HS-5 (cell line): Measurements from ENCODE around the gene BMPER.

Experiments
- DNase-seq: peaks from one replicate; pipeline ENCODE4 v3.0.0-alpha.2; 2012; ENCODE audit warnings: low read depth

BMPER gene

DNA sequence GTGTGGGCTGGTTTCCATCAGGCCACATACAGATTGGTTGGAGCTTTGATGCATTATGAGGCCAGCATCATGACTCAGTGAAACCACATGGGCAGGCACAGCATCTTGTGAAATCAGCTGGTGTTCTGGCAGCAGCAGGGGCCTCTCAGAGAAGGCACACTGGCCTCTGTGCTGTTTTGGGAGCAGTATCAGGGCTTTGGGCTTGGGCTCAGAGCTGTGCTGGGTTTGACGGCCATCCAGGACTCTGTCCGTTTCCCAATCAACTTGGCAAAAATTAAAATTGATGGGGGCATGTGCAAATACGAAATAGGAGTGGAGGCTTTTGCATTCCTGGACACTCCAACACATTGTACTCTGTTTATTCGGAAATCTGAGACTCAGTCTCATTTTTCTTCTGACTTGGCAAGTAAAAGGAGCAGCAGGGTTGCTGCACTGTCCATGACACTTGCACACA lies 190.9 kb downstream of the BMPER start:
- peak; percentile 65 for DNase-seq

DNA sequence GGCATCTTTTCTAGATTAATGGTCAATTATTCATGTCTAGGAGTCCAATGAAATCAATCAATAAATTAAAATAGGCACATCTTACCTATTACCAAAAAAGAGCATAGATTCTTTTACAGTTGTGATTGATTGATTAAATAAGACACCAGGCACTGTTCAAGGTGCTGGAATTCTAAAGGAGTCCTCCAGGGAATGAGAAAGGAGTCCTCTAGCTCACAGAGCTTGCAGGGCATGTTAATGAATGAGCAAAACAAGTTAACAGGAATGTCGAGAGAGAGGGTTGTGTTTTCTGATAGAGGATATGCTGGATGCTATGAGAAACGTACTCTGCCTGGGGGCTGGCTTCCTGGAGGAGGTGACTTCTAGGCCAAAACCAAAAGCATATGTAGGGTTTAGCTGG lies 191.4 kb downstream of the BMPER start:
- DNase-seq = no peak

DNA sequence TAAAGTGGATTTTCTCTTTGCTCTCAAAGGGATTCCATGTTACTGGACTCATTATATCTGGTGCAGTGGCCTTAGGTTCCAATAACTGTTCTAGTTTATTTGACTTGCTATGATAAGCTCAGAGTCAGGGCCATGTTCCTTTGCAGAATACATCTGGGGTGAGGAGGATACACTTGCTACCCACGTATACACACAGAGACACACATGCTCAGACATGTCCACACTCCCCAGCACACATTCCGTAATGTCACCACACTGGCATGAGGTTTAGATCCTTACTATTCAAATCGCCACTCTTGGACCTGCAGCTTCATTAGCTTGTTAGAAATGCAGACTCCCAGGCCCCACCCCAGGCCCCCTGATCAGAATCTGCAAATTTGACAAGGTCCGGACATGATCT lies 195.3 kb downstream of the BMPER start:
- DNase-seq = no peak

DNA sequence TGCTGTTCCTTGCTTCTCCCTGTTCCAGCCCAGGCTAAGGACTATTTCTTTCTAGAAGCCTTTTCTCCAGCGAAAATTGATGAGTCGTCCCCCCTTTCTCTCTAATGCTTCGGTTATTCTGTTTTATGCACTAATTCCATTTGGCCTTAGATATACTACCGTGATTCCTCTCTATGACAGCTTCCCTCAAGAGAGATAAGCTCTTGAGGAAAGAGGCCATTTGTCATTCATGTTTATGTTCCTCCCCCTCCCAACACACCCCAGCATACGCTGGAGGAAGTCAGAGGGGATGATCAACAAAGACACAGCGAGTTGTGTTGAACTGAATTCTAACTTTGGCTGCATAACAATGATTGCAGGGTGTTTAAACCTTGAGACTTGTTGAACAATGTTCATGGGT lies 198.8 kb downstream of the BMPER start:
- no peak for DNase-seq

DNA sequence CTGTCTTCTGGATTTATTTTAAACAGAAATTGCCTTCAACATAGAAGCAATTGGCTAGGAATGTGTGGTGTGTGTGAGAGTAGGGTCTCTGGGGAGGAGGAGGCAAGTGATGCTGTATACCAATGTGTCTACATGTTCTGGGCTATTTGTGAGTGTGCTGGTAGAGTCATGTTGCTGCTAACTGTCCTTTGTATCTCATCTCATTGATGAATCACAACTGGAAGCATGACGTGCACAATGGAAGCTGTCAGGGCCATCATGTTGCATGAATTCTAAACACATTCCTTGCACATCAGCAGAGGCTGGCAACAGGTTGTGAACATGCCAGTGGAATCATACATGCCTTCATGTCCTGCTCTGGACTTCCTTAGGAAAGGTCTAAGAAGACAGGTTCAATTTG lies 199.7 kb downstream of the BMPER start:
- DNase-seq = no peak

DNA sequence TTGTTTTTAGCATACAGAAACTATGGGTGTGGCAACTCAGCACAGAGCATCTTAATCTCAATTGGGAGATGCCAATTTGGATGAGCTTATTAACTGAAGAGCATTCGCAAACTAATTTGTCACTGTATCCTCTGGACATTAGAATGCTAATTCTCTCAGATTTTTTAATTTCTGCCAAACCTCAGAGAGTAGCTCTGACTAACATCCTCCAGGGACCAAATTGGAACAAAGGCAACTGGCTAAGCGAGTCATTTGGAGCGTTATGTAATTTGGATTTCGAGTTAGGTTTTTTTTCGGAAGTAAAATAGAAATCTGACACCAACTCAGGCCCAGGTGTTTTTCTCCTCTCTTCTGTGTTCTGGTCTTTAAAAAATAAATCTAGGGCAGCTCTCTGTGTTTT lies 201.9 kb downstream of the BMPER start:
- DNase-seq = peak; percentile 45

DNA sequence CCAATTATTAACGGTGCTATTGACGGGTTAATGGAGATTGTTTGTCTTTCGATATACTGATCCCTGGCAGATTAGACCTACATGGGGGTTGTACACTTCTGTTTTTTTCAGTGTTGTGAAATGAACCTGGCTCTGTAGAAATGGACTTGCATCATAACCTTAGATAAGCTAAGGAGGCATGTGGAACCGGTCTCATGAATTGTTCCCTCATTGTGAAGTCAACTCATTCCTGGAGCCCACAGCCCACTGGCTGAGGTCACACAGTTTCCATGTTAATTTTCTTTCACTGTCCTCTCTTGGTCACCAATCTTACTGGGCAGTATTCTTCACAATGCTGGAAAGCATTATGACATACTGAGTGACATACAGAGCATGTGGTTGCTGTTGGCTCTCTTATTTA lies 202.8 kb downstream of the BMPER start:
- no peak for DNase-seq

DNA sequence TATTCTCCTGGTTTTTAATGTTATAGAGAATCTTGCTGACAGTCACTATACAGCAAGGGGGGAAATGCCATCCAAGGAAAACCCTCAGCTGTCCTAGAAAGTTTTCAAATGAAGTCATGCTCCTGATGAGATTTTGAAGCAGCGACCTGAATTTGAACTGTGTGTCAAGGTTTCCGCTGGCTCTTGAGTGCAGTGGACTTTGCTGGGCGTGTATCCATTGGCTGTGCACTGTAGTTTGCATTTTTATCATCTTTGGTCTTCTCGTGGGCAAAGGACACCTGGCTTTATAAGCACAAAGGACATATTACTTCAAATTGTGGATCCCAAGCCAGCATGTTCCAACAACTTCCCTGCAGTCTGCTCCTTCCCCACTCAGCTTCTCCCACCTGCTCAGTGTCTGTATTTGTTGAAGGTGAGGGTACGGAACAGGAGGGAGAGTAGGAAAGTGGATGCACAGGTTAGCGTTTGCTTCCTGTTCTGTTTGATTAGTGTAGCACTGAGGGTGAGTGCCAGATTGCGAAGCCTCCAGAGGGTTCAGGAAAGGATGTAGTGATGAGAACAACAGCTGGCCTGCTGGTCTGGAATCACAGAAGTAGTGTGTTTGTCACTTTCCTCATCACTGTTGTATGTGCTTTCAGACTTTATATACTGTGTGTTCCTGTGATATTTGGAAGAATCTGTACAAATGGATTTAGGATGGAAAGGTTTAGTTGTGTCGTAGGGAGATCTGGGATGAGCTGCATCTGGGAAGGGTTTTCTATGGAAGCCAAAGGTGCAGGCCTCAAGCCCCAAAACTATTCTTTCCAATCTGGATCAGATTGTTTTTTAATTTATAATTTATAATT lies 204.8 kb downstream of the BMPER start:
- no peak for DNase-seq

DNA sequence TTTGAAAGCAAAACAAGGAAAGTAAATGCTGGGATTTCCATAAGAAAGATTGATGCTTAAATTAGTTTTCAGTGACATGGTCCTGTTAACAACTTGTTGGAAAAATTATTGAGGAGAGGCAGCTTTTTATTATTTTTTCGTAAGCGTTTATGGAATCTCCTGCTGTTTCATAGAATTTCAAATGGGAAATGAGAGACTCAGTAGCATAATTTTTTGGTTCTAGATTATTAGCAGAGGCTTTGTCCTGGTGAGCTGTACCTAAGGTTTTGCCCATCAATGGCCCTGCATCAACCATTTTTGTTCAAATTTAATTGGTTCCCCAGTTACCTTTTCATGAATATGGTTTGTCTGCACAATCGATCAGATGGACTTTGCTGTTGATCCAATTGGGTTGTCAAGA lies 205.7 kb downstream of the BMPER start:
- no peak for DNase-seq

DNA sequence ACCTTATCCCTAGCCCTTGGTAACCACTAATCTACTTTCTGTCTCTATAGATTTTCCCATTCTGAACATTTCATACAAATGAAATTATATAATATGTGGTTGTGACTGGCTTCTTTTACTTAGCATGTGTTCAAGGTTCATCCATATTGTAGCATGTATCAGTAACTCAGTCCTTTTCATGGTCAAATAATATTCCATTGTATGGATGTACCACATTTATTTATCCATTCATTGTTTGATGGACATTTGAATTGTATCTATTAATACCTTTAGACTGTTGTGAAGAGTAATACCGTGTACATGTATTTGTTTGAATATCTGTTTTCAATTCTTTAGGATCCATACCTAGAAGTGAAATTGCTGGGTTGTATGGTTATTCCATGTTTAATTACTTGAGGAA lies 210.2 kb downstream of the BMPER start:
- DNase-seq = no peak

DNA sequence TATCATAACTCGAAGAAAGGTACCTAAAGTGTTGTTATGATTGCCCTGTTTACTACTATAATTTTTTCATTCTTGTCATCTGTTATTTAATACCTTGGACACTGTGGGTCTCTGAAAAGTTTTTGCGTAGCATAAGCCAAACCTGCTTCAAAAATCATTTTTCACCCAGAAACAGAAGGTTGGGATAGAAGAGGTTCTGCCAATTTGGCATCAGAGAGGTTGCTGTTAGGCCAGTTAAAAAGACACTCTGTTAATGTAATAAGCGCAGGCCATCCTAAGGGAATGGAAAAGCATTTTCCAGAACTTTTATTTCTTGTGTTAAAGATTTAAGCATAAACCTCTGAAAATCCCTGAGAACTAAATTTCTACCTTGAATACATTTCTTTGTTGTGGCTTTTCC lies 212.2 kb downstream of the BMPER start:
- no peak for DNase-seq

DNA sequence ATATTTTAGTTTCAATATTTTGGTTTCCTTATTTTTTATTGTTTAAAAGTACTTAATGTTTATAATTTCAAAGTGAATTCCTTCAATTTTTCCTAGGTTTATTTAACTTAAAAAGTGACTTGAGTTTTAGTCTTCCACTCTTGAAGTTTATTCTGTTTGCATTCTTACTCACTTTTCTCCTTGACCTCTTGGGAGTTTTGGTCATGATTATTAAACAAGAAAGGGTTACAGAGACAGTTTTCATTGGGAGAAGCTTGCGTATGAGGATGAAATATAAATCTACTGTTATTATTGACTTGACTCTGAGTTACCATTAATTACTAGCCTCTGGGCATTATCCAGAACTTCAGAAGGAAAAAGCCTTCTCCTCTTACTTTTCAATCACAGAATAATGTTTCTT lies 216.0 kb downstream of the BMPER start:
- no peak for DNase-seq

DNA sequence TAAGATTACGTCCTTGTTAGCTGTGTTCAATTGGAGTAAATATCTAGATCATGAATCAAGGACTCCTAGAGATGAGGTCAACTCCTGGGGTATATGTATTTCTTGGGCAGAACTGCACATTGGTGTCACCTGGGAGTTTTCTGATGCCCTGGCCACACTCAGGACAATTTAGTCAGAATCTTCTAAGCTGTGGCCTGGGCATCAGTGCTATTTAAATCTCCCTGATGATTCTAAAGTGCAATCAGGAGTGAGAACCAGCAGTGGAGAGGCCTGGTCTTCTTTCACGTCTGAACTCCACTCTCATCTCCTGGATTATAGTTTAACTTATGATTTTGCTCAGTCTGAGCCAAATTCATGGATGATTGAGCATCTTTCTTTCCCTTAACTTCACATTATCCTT lies 218.0 kb downstream of the BMPER start:
- no peak for DNase-seq

DNA sequence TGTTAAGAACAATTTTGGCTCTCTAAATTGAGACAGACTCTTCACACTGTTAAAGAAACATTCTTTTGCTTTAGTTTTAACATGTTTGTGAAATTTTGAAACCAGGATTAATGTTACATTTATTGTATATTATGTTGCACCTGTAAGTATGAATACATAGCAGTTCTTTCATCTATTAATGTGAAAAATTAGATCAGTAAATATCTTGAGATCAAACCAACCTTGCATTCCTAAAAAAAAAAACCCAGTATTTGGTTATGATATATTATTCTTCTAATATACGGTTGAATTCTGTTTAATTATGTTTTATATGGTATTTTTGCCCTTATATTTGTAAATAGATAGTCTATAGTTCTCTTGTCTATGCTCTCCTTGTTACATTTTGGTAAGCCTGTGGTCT lies 219.4 kb downstream of the BMPER start:
- no peak for DNase-seq

DNA sequence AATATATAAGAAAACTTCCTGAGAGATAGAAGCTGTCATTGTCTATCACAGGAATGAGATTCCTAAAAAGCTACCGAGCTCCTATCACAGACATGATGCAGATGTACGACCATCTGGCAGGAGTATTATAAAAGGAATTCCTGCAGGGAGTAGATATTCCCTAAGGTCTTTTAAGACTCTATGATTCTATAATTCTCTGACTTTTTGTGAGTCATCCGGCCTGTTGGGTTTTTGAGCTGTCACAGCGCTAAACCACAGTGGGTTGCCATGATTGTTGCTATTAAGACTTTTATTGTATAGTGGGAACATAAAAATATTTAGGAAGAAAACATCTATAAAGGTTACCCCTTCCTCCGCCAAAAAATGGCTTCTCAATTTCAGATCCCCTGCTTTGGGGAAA lies 223.4 kb downstream of the BMPER start:
- peak; percentile 83 for DNase-seq

DNA sequence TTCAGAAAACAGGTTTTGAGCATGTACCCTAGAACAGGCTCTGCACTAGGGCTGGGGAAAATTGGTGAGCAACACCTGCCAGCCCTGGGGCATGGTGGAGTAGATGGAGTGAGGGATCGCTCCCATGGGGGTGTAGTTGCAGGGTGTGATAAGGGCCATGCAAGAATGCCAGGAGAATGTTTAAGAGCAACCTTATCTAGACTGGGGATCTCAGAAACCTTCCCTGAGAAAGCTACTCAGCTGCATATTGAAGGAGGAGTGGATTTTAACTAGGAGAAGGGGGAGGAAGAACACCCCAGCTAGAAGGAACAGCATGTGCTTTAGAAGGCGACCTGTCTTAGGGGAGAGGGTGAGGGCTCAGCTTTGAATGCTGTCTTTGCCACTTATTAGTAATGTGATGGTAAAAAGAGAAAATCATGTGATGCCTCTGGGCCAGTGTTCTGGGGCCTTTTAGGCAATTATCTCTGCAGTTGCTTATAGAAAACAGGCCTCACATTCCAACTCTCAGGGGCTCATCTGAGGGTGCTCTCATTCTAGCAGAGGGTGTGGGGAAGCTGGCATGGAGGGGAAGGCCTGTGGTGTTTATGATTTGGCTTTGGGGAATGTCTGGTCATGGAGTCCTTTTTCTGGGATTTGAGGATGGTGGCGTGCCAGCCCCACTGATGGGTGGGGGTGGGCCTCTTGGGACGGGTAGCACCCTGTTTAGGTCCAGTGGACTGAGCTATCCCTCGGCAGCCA lies 225.4 kb downstream of the BMPER start:
- DNase-seq = no peak

DNA sequence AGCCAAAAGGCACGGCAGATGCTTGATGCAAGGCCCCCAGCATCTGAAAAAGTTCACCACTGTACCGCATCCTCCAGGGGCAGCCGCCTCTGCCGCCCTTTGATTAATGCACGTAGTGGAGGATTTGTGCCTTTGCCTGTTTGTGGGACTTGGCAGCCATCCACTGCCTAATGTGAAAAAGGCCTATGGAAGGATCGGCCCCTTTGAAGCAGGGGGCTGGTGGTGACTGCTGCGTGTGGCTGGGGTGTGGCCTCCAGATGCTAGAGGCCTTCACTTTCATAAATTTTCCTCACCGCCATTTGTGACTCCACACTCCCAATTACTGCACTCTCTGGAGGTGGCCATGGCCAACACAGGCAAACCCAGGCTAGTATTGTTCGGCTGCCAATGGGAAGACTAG lies 226.0 kb downstream of the BMPER start:
- no peak for DNase-seq

DNA sequence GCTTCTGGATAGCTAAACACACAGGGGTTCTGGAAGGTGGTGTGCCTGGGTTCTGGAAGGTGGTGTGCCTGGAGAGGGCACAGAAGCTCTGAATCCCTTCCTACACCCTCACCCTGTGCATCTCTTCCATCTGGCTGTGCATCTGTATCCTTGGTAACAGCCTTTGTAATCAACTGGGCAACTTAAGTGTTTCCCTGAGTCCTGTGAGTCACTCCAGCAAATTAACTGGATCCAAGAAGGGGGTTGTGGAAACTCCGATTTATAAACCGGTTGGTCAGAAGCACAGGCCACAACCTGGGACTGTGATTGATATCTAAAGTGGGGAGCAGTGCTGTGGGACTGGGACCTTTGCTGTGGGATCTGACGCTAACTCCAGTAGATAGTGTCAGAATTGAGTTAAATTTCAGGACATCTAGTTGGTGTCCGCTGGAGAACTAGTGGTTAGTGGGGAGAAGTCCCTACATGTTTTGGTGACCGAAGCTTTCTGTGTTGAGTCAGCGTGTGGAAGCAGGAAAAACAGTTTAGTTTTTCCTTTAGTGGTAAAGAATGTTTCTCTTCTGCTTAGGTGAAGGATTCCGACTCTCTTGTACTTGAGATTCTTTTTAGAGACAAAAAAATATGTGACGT lies 228.1 kb downstream of the BMPER start:
- peak; percentile 80 for DNase-seq

DNA sequence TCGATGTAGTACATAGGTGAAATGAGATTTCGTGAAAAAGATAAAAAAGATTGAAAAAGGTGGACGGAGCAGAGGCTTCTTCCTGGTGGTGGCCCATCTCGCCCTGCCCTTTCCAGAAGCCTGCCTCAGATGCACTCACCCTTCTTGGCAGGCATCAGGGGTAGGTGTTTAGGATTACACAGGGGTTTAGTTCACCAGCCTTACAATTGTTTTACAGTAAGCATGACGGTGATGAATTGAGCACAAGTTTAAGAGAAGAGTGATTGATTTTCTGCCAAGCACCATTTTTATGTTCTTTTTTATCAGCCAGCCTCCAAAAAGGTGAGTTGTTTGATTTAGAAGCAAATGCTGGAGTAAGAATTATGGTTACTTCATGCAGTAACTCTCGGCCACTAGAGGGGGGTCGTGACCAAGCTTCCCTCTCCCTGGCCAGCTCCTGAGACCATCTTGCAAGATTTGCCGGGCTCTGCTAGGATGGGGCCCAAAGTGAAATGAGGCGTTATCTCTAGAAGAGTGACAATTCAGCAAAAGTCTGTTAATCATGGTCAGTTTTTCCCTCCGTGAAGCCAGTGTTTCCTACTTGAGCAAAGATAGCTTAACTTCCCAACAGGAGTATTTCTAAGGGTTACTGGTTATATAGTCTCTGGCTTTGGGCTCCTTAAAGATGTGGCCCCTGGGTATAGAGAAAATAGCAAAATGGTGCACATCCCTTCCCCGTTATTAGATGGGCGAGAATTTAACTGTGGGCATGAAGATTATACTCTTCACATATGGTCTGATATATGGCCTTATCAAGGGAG lies 228.8 kb downstream of the BMPER start:
- peak; percentile 41 for DNase-seq

DNA sequence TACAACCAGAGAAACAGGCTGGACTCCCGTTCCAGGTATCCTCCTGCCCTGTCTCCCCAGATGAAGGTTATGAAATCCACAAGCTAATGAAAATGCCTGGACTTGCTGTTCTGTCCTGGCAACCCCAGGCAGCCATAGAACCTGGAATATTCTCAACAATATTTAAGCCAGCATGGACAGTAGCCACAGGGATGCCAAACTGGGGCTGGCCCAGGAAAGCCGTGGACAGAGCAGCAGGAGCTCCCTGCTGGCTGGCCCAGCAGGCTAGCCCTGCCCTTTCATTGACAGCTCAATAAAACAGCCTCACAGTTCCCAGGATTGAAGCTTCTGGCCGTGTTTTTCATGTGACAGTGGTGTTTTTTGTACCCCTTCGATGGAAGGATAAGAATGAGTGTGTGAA lies 230.6 kb downstream of the BMPER start:
- DNase-seq = no peak

DNA sequence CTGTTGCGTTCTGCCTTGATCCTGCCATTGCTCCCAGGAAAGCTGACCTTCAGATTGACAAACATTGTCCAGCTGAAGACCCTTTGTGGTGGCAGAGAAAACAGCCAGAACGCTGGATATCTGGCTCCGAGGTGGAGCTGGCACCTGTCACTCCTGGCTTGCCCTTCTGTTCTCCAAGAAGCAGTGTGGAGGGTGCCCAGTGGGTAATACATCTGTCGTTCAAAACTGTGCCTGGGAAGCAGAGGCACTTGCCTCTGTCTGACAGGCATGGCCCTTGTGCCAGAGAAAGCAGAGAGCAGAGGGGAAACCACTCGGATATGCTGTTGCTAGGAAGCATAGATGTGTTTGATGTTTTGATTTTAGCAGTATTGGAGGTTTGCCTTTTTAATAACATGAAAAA lies 231.4 kb downstream of the BMPER start:
- no peak for DNase-seq

DNA sequence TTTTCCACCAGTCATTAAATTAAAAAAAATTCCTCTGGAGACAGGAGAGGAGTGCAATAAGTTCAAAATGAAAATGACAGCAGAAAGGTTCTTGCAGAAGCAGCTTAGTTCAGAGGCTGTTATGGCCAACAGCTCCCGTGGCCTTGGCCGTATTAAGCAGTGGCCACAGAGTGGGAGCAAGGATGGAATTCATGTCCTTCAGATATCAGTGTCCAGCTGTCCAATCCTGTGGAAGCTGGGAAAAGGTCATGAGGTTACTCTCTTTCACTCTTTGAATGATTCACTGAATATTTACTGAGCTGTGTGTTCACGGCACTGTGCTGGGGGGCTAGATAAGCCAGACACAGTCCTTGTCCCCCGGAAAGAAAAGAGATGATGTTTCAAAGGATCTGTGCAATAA lies 231.8 kb downstream of the BMPER start:
- no peak for DNase-seq
